Peyer's patch (tissue), 4 donors: Measurements from ENCODE around the gene SHISA8. TPM values are rescaled to one million over a fixed set of nuclear protein-coding genes. Genes with fewer than 3 reads are reported as not detected.

Experiments
- DNase-seq, 3 donors: peaks; one replicate each; pipeline ENCODE4 v3.0.0-alpha.2; 2017 to 2019
- H3K27ac ChIP-seq, 4 donors: fragments of 200-600 bp; sonication (generic); one replicate each; pipeline ENCODE4 v1.5.1; 2016 to 2019
- H3K27me3 ChIP-seq, 2 donors: fragments of 200-600 bp; sonication (generic); one replicate each; pipeline ENCODE4 v1.5.1; 2019
- H3K36me3 ChIP-seq, 3 donors: fragments of 200-600 bp; sonication (generic); one replicate each; pipeline ENCODE4 v1.5.1; 2016 to 2019
- H3K4me1 ChIP-seq, 4 donors: fragments of 200-600 bp; sonication (generic); one replicate each; pipeline ENCODE4 v1.5.1; 2016 to 2019
- H3K4me3 ChIP-seq, 4 donors: fragments of 200-600 bp; sonication (generic); 1 replicate in 3 of 4; 2 replicates in 1 of 4; pipeline ENCODE4 v1.5.1; 2016 to 2019; ENCODE audit warnings: mild to moderate bottlenecking in 1 of 4
- H3K9me3 ChIP-seq, 4 donors: fragments of 200-600 bp; sonication (generic); one replicate each; pipeline ENCODE4 v1.5.1; 2016 to 2019; ENCODE audit warnings: mild to moderate bottlenecking in 1 of 4
- POLR2A ChIP-seq, 2 donors: fragments of 450-650 bp; IDR thresholded peaks; one replicate each; pipeline ENCODE4 v1.5.1; 2017; ENCODE audit warnings: antibody characterized with exemption in 2 of 2, mild to moderate bottlenecking in 2 of 2, moderate library complexity in 2 of 2
- total RNA-seq, 4 donors: library from RNA; depleted of rRNA; stranded (reverse); fragments of >200 nt; gene quantifications; one replicate each; pipeline ENCODE4 v1.1.0, GENCODE V29; 2016
- TF ChIP-seq, protein P1 (sequence below), 6 experiments: fragments of 450-650 bp in 4 of 6; fragments of 200-600 bp in 2 of 6; sonication (generic) in 1 of 6; IDR thresholded peaks; one replicate each; pipeline ENCODE4 v1.5.1; 2017 to 2019; ENCODE audit warnings: antibody characterized with exemption in 6 of 6, mild to moderate bottlenecking in 3 of 6, moderate library complexity in 1 of 6

The SHISA8 gene
- total RNA-seq, 4 donors from 2014 or later, result not detected

- peak; percentile 88 to 96 (median 95) for DNase-seq
- no peaks in the 10 kb centered on the region for H3K27me3 ChIP-seq
- H3K4me3 ChIP-seq, result peak within 1 kb of the TSS; percentile 45 to 90 (median 80)
- no peaks in the 10 kb centered on the region for H3K9me3 ChIP-seq
- peak within 1 kb of the TSS; percentile 40 to 72 (median 58) for H3K27ac ChIP-seq
- peaks cover 0 to 9% (median 3%) of the 10 kb centered on the region in 4 donors for H3K4me1 ChIP-seq
- no peaks in the 10 kb centered on the region for H3K36me3 ChIP-seq
- TF ChIP-seq POLR2A (IDR thresholded peaks at IDR 0.05), result no peak
- TF ChIP-seq, protein P1, sequence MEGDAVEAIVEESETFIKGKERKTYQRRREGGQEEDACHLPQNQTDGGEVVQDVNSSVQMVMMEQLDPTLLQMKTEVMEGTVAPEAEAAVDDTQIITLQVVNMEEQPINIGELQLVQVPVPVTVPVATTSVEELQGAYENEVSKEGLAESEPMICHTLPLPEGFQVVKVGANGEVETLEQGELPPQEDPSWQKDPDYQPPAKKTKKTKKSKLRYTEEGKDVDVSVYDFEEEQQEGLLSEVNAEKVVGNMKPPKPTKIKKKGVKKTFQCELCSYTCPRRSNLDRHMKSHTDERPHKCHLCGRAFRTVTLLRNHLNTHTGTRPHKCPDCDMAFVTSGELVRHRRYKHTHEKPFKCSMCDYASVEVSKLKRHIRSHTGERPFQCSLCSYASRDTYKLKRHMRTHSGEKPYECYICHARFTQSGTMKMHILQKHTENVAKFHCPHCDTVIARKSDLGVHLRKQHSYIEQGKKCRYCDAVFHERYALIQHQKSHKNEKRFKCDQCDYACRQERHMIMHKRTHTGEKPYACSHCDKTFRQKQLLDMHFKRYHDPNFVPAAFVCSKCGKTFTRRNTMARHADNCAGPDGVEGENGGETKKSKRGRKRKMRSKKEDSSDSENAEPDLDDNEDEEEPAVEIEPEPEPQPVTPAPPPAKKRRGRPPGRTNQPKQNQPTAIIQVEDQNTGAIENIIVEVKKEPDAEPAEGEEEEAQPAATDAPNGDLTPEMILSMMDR (IDR thresholded peaks at IDR 0.05), result peak in 1 of 6 experiments; percentile 22
Measured at GRCh38 chr22:41946629-41947423, 32.0 kb upstream of the SHISA8 start, which contains the start of gene CENPM. Gene CENPM (minus strand): TSS chr22:41947152. CDS start chr22:41947076, 76 bp downstream.

GRCh38 chr22:41943661-41944209 is 28.9 kb upstream of the SHISA8 start:
- Histone ChIP-seq H3K9me3 (no peaks in the 10 kb centered on the region), H3K27ac (peak overlapping the region in 1 of 4 donors; percentile 53), H3K4me1 (peaks cover 0 to 32% (median 18%) of the 10 kb centered on the region in 4 donors), H3K27me3 (no peaks in the 10 kb centered on the region), H3K36me3 (no peaks in the 10 kb centered on the region), H3K4me3 (no peak overlapping the region)
- TF ChIP-seq POLR2A (IDR thresholded peaks at IDR 0.05), result peak in 1 of 2 donors; percentile 11
- TF ChIP-seq, protein P1 (IDR thresholded peaks at IDR 0.05), result no peak
- DNase-seq, result no peak

DNA sequence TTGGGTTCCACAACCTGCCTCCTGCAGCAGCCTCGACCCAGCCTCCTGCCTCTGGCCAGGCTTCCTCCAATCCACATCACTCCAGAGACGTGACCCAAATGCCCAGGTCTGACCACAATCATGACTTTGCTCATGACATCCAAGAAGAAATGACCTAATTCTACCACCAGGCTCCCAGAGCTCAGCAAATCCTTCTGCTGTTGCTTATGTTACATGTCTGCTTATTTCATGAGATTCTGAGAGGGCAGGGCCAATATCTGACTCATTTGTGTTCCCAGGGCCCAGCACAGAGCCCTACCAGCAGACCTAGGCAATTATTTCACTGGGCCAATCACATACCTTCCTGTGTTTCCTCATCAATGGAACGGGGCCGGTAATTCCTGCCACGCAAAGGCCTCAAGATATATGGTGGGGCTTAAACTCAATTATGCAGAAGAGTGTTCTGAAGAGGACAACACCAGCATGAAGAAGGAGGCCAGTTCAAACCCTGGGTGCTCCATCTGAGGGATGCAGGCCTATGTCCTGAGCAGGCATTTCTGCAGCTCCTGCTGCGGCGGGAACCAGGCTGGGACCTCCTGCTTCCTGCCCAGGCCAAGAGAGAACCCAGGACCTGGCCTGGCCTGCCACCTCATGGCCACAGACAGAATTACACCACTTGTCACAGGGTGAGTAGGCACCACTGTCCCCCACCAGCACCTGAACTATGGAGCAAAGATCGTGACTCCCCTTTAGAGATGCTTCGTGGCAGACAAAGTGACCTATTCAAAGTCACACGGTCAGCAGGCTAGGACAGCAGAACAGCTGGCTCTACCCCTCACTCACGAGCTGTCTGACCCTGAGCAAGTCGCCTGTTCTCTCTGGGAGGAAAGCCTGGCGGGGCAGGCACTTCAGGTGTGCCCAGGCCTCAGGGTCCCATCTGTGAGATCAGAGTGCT is 26.2 kb upstream of the SHISA8 start:
- Histone ChIP-seq H3K4me1 (peaks cover 0 to 31% (median 28%) of the 10 kb centered on the region in 4 donors), H3K27me3 (no peaks in the 10 kb centered on the region), H3K36me3 (no peaks in the 10 kb centered on the region), H3K9me3 (no peaks in the 10 kb centered on the region), H3K27ac (peak overlapping the region; percentile 87 to 97 (median 88)), H3K4me3 (no peak overlapping the region)
- DNase-seq, result peak; percentile 90 to 96 (median 93)
- peak in 1 of 2 donors; percentile 10 for TF ChIP-seq POLR2A (IDR thresholded peaks at IDR 0.05)
- TF ChIP-seq, protein P1 (IDR thresholded peaks at IDR 0.05), result peak; percentile 81 to 99 (median 98)

DNA sequence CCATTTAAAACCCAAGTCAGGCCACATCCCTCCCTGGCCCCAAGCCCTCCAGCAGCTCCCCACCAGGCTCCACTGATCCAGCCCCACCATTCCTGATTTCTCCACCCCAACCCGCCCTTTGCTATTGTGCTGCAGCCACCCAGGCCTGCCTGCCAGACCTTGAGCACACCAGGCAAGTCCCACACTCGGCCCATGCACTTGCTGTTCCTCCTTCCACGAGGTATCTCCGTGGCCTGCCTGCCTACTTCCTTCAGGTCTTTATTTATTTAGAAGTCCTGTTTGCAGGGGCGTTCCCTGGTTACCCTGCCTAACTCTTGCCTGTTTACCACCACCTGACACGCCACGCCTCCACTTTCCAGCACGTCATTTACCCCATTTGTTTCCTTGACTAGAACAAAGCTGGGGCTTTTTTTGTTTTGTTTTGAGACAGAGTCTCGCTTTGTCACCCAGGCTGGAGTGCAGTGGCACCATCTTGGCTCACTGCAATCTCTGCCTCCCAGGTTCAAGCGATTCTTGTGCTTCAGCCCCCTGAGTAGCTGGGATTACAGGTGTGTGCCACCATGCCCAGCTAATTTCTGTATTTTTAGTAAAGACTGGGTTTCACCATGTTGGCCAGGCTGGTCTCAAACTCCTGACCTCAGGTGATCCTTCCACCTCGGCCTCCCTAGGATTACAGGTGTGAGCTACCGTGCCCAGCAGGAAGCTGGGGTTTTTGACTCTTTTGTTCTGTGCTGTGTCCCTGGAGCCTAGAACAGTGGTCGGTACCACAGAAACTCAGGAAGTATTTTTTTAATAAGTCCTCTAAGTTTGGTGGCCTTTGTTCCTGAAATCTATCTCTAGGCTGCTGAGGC is 25.3 kb upstream of the SHISA8 start:
- TF ChIP-seq, protein P1 (IDR thresholded peaks at IDR 0.05), result no peak
- TF ChIP-seq POLR2A (IDR thresholded peaks at IDR 0.05), result peak; percentile 45 to 73
- DNase-seq, result peak; percentile 80 to 99 (median 99)

More for the DNA sequence above, 25.3 kb upstream of the SHISA8 start:
- H3K27me3 ChIP-seq, result no peaks in the 10 kb centered on the region
- peak overlapping the region in 3 of 4 donors; percentile 29 to 37 (median 36) for H3K4me3 ChIP-seq
- H3K36me3 ChIP-seq, result no peaks in the 10 kb centered on the region
- H3K9me3 ChIP-seq, result no peaks in the 10 kb centered on the region
- peak overlapping the region; percentile 87 to 97 (median 88) for H3K27ac ChIP-seq
- peaks cover 0 to 32% (median 24%) of the 10 kb centered on the region in 4 donors for H3K4me1 ChIP-seq
